HEK293 (cell line): ENCODE results near the gene ZNF561.

Experiments used
- CTCF ChIA-PET: fragments of 350-600 bp; formaldehyde crosslinking; extraction: SDS; loops from one replicate; lab custom pipeline; 2021; ENCODE audit warnings: antibody characterized with exemption; lab: Yijun Ruan, JAX
- POLR2A ChIA-PET: fragments of 300-600 bp; formaldehyde crosslinking; extraction: SDS; loops from one replicate; lab custom pipeline; 2020; ENCODE audit warnings: antibody characterized with exemption, inconsistent platforms; lab: Yijun Ruan, JAX
- H3K27ac ChIP-seq: fragments of 200-500 bp; sonication (Bioruptor generic); 2 replicates; pipeline ENCODE4 v1.5.1; 2014; ENCODE audit warnings: low read depth, low read length, control low read depth, inconsistent platforms; ENCODE audit errors: extremely low read depth
- H3K36me3 ChIP-seq, 2 experiments: fragments of 200-500 bp in 1 of 2; sonication (Bioruptor generic) in 1 of 2; 1 replicate in 1 of 2; 2 replicates in 1 of 2; pipeline ENCODE4 v1.5.1; 2014 to 2017; ENCODE audit warnings: inconsistent platforms in 2 of 2, low read length in 2 of 2; ENCODE audit not compliant: control insufficient read depth in 2 of 2, insufficient read depth in 1 of 2
- H3K4me1 ChIP-seq: fragments of 200-500 bp; sonication (Bioruptor generic); 2 replicates; pipeline ENCODE4 v1.5.1; 2014; ENCODE audit warnings: mild to moderate bottlenecking, low read length, inconsistent platforms; ENCODE audit not compliant: control insufficient read depth, insufficient read depth
- H3K4me3 ChIP-seq: 2 replicates; pipeline ENCODE4 v1.5.1; 2011; ENCODE audit warnings: low read depth, mild to moderate bottlenecking, control low read depth, low read length, moderate library complexity
- H3K9me3 ChIP-seq: fragments of 200-500 bp; sonication (Bioruptor generic); 2 replicates; pipeline ENCODE4 v1.5.1; 2014; ENCODE audit warnings: low read depth, low read length, inconsistent platforms; ENCODE audit not compliant: control insufficient read depth, insufficient read depth
- BCL11B ChIP-seq: fragments of 450-650 bp; formaldehyde crosslinking; IDR thresholded peaks from 2 replicates; pipeline ENCODE4 v1.5.1; 2016; ENCODE audit warnings: low read depth, missing biosample characterization, missing genetic modification characterization
- IKZF3 ChIP-seq: fragments of 450-650 bp; IDR thresholded peaks from 2 replicates; pipeline ENCODE4 v1.5.0; 2018; ENCODE audit warnings: missing biosample characterization, mild to moderate bottlenecking, missing genetic modification characterization, moderate library complexity
- KLF7 ChIP-seq: fragments of 450-650 bp; formaldehyde crosslinking; IDR thresholded peaks from 2 replicates; pipeline ENCODE4 v1.5.1; 2016; ENCODE audit warnings: missing biosample characterization, missing genetic modification characterization, borderline replicate concordance
- OVOL3 ChIP-seq: fragments of 450-650 bp; formaldehyde crosslinking; IDR thresholded peaks from 2 replicates; pipeline ENCODE4 v1.5.1; 2016; ENCODE audit warnings: missing biosample characterization, missing genetic modification characterization
- REPIN1 ChIP-seq: fragments of 450-650 bp; formaldehyde crosslinking; IDR thresholded peaks from 2 replicates; pipeline ENCODE4 v1.5.1; 2017; ENCODE audit warnings: missing biosample characterization, missing genetic modification characterization, low read depth
- SALL2 ChIP-seq: fragments of 450-650 bp; formaldehyde crosslinking; IDR thresholded peaks from 2 replicates; pipeline ENCODE4 v1.5.0; 2017; ENCODE audit warnings: missing biosample characterization, mild to moderate bottlenecking, missing genetic modification characterization, borderline replicate concordance
- SP3 ChIP-seq: fragments of 450-650 bp; formaldehyde crosslinking; IDR thresholded peaks from 2 replicates; pipeline ENCODE4 v1.5.1; 2016; ENCODE audit warnings: missing biosample characterization, missing genetic modification characterization
- SP7 ChIP-seq: fragments of 450-650 bp; formaldehyde crosslinking; IDR thresholded peaks from 2 replicates; pipeline ENCODE4 v1.5.1; 2016; ENCODE audit warnings: missing biosample characterization, missing genetic modification characterization
- YY1 ChIP-seq: fragments of 450-650 bp; formaldehyde crosslinking; IDR thresholded peaks from 2 replicates; pipeline ENCODE4 v1.5.1; 2018; ENCODE audit warnings: missing biosample characterization, missing genetic modification characterization
- YY2 ChIP-seq: fragments of 450-650 bp; formaldehyde crosslinking; IDR thresholded peaks from 2 replicates; pipeline ENCODE4 v1.5.1; 2016; ENCODE audit warnings: missing biosample characterization, missing genetic modification characterization
- ZBTB11 ChIP-seq: fragments of 450-650 bp; formaldehyde crosslinking; conservative IDR thresholded peaks from 2 replicates; pipeline ENCODE4 v1.5.1; 2016; ENCODE audit warnings: low read depth, missing biosample characterization, missing genetic modification characterization
- ZBTB17 ChIP-seq: fragments of 450-650 bp; formaldehyde crosslinking; IDR thresholded peaks from 2 replicates; pipeline ENCODE4 v1.5.1; 2016; ENCODE audit warnings: missing biosample characterization, missing genetic modification characterization
- ZBTB21 ChIP-seq: fragments of 450-650 bp; formaldehyde crosslinking; IDR thresholded peaks from 2 replicates; pipeline ENCODE4 v1.5.1; 2017; ENCODE audit warnings: missing biosample characterization, missing genetic modification characterization
- ZBTB8A ChIP-seq: fragments of 450-650 bp; formaldehyde crosslinking; IDR thresholded peaks from 2 replicates; pipeline ENCODE4 v1.5.1; 2016; ENCODE audit warnings: missing biosample characterization, missing genetic modification characterization
- ZNF18 ChIP-seq: fragments of 450-650 bp; formaldehyde crosslinking; IDR thresholded peaks from 2 replicates; pipeline ENCODE4 v1.5.1; 2016; ENCODE audit warnings: missing biosample characterization, missing genetic modification characterization
- ZNF274 ChIP-seq, 2 experiments: fragments of 200-500 bp in 1 of 2; fragments of 450-650 bp in 1 of 2; sonication (Bioruptor generic) in 1 of 2; formaldehyde crosslinking in 1 of 2; IDR thresholded peaks; 2 replicates each; pipeline versions ENCODE4 v1.5.1 to v1.6.1; 2014 to 2016; ENCODE audit warnings: borderline replicate concordance in 1 of 2, inconsistent platforms in 1 of 2, low read length in 1 of 2, missing biosample characterization in 1 of 2, missing genetic modification characterization in 1 of 2
- ZNF335 ChIP-seq: fragments of 450-650 bp; formaldehyde crosslinking; conservative IDR thresholded peaks from 2 replicates; pipeline ENCODE4 v1.5.1; 2016; ENCODE audit warnings: missing biosample characterization, missing genetic modification characterization
- ZNF341 ChIP-seq: fragments of 450-650 bp; formaldehyde crosslinking; IDR thresholded peaks from 2 replicates; pipeline ENCODE4; 2016; ENCODE audit warnings: low read depth, missing biosample characterization, missing genetic modification characterization
- ZNF416 ChIP-seq: fragments of 450-650 bp; formaldehyde crosslinking; IDR thresholded peaks from 2 replicates; pipeline ENCODE4 v1.5.1; 2016; ENCODE audit warnings: missing biosample characterization, missing genetic modification characterization
- ZNF473 ChIP-seq: fragments of 450-650 bp; formaldehyde crosslinking; IDR thresholded peaks from 2 replicates; pipeline ENCODE4 v1.5.1; 2017; ENCODE audit warnings: missing biosample characterization, missing genetic modification characterization
- ZNF501 ChIP-seq: fragments of 450-650 bp; formaldehyde crosslinking; IDR thresholded peaks from 2 replicates; pipeline ENCODE4 v1.5.1; 2016; ENCODE audit warnings: missing biosample characterization, missing genetic modification characterization
- ZNF529 ChIP-seq: fragments of 450-650 bp; formaldehyde crosslinking; IDR thresholded peaks from 2 replicates; pipeline ENCODE4 v1.5.1; 2017; ENCODE audit warnings: missing genetic modification characterization, missing biosample characterization; ENCODE audit not compliant: insufficient replicate concordance
- ZNF560 ChIP-seq: fragments of 450-650 bp; formaldehyde crosslinking; IDR thresholded peaks from 2 replicates; pipeline ENCODE4 v1.5.1; 2017; ENCODE audit warnings: missing biosample characterization, missing genetic modification characterization, borderline replicate concordance
- ZNF596 ChIP-seq: fragments of 450-650 bp; IDR thresholded peaks from 2 replicates; pipeline ENCODE4 v1.5.0; 2018; ENCODE audit warnings: missing biosample characterization, mild to moderate bottlenecking, missing genetic modification characterization, moderate library complexity
- ZNF600 ChIP-seq: fragments of 450-650 bp; formaldehyde crosslinking; IDR thresholded peaks from 2 replicates; pipeline ENCODE4 v1.5.1; 2016; ENCODE audit warnings: missing biosample characterization, missing genetic modification characterization
- ZNF645 ChIP-seq: fragments of 450-650 bp; formaldehyde crosslinking; IDR thresholded peaks from 2 replicates; pipeline ENCODE4; 2016; ENCODE audit warnings: missing biosample characterization, missing genetic modification characterization
- ZNF704 ChIP-seq: fragments of 450-650 bp; formaldehyde crosslinking; IDR thresholded peaks from 2 replicates; pipeline ENCODE4 v1.5.1; 2016; ENCODE audit warnings: missing biosample characterization, missing genetic modification characterization
- ZNF776 ChIP-seq: fragments of 450-650 bp; formaldehyde crosslinking; IDR thresholded peaks from 2 replicates; pipeline ENCODE4 v1.5.0; 2017; ENCODE audit warnings: missing biosample characterization, missing genetic modification characterization, borderline replicate concordance
- ZNF777 ChIP-seq: fragments of 450-650 bp; formaldehyde crosslinking; IDR thresholded peaks from 2 replicates; pipeline ENCODE4 v1.5.1; 2017; ENCODE audit warnings: missing biosample characterization, missing genetic modification characterization, borderline replicate concordance
- ZSCAN30 ChIP-seq: fragments of 450-650 bp; IDR thresholded peaks from 2 replicates; pipeline ENCODE4 v1.5.1; 2018; ENCODE audit warnings: missing biosample characterization, mild to moderate bottlenecking, missing genetic modification characterization, moderate library complexity
- ZXDB ChIP-seq: fragments of 450-650 bp; formaldehyde crosslinking; IDR thresholded peaks from 2 replicates; pipeline ENCODE4 v1.5.1; 2016; ENCODE audit warnings: missing biosample characterization, missing genetic modification characterization

ZNF561 gene

GRCh38 chr19:9584073-9584833 is 36.8 kb downstream of the ZNF561 start, which contains the start of gene ZNF121:
Gene ZNF121, minus strand, starts transcription at chr19:9584504. Its CDS starts 16,407 bp downstream, at chr19:9568097.
- Histone ChIP-seq H3K4me1 (no peaks in the 10 kb centered on the region), H3K9me3 (no peaks in the 10 kb centered on the region), H3K4me3 (peak within 1 kb of the TSS; percentile 100), H3K27ac (peak within 1 kb of the TSS; percentile 80), H3K36me3 (peaks cover 15 to 32% of the 10 kb centered on the region in 2 experiments; a peak in 2 of 3 replicates)
- POLR2A ChIA-PET, result no interaction called here
- CTCF ChIA-PET, result interaction anchor here (0.5 to 1.0 kb wide), 3 partner anchors 211 to 849 kb away, joined by 3 to 5 read pairs (median 4); no protein-coding TSS in a partner anchor
- TF ChIP-seq ZNF501 (tag by site-specific recombination) (no peak), BCL11B (tag by site-specific recombination) (peak; percentile 91), ZBTB8A (tag by site-specific recombination) (no peak), ZNF274 (IDR thresholded peaks at IDR 0.05; ENCODE audit: low read length) (no peak), ZNF274 (tag by site-specific recombination; IDR thresholded peaks at IDR 0.05; ENCODE audit: borderline replicate concordance) (no peak), YY1 (peak; percentile 77), YY2 (tag by site-specific recombination) (peak; percentile 66; the same call in 1 of the 2 replicates), ZXDB (tag by site-specific recombination) (peak; percentile 75), ZNF341 (tag by site-specific recombination) (peak; percentile 15; the same call in 1 of the 2 replicates), ZNF416 (tag by site-specific recombination) (no peak), ZNF596 (tag by site-specific recombination) (no peak), ZBTB21 (tag by site-specific recombination) (peak; percentile 56), ZNF529 (tag by site-specific recombination) (no peak), KLF7 (tag by site-specific recombination) (0 out of 2 replicates have a peak, but pooled peaks have one; percentile 13), ZNF776 (tag by site-specific recombination) (no peak), ZBTB11 (tag by site-specific recombination) (peak; percentile 95), OVOL3 (tag by site-specific recombination) (no peak), SP7 (tag by site-specific recombination) (peak; percentile 66), SALL2 (no peak), ZNF777 (tag by site-specific recombination) (no peak), REPIN1 (tag by site-specific recombination) (no peak), IKZF3 (tag by site-specific recombination) (no peak), ZNF473 (tag by site-specific recombination) (no peak), ZNF600 (tag by site-specific recombination) (0 out of 2 replicates have a peak, but pooled peaks have one; percentile 72), ZNF560 (tag by site-specific recombination) (no peak), ZNF335 (tag by site-specific recombination) (peak; percentile 61), ZBTB17 (tag by site-specific recombination) (peak; percentile 47; the same call in 1 of the 2 replicates), ZNF645 (tag by site-specific recombination) (no peak), SP3 (tag by site-specific recombination) (peak; percentile 69), ZNF18 (no peak), ZSCAN30 (tag by site-specific recombination) (no peak), ZNF704 (tag by site-specific recombination) (no peak)
